WTC11 (cell line): ENCODE measurements around the gene B4GALT2. TPM values are rescaled to one million over a fixed set of nuclear protein-coding genes. Genes with fewer than 3 reads are reported as not detected.

Experiments used
- ATAC-seq: fragments of 200-7000 bp; cut with Tn5 transposase; 2 replicates; pipeline ENCODE4 v1.10.0; 2021; ENCODE audit warnings: mild to moderate bottlenecking, moderate library complexity
- CTCF ChIA-PET: fragments of 300-600 bp; sonication (Branson Sonifier 250); formaldehyde crosslinking; loops from one replicate; lab custom pipeline; 2021; ENCODE audit warnings: antibody characterized with exemption; lab: Charles Lee
- POLR2A ChIA-PET: fragments of 350-600 bp; sonication (Branson Sonifier 250); formaldehyde crosslinking; loops from one replicate; lab custom pipeline; 2021; ENCODE audit warnings: antibody characterized with exemption; lab: Charles Lee
- DNase-seq: peaks from one replicate; pipeline ENCODE4 v3.0.0; 2021; ENCODE audit warnings: low spot score
- H3K27ac Mint-ChIP-seq: 2 replicates; pipeline ENCODE4 v1.8.0; 2021; ENCODE audit warnings: mixed read lengths
- H3K27me3 Mint-ChIP-seq: 2 replicates; pipeline ENCODE4 v1.8.0; 2021; ENCODE audit warnings: low read depth, mild to moderate bottlenecking, moderate library complexity, mixed read lengths
- H3K36me3 Mint-ChIP-seq: 2 replicates; pipeline ENCODE4 v1.8.0; 2021; ENCODE audit warnings: mixed read lengths
- H3K4me1 Mint-ChIP-seq: 2 replicates; pipeline ENCODE4 v1.8.0; 2022; ENCODE audit warnings: mixed read lengths
- H3K4me3 Mint-ChIP-seq: 2 replicates; pipeline ENCODE4 v1.8.0; 2021; ENCODE audit warnings: mild to moderate bottlenecking, moderate library complexity, mixed read lengths
- H3K9me3 Mint-ChIP-seq: 2 replicates; pipeline ENCODE4 v1.8.0; 2021; ENCODE audit warnings: mixed read lengths
- CDX4 ChIP-seq: fragments of 250-450 bp; sonication (Bioruptor Pico); IDR thresholded peaks from 2 replicates; pipeline ENCODE4 v1.9.0; 2021; ENCODE audit warnings: moderate library complexity, mild to moderate bottlenecking, inconsistent platforms, borderline replicate concordance
- CREB1 ChIP-seq: sonication (generic); formaldehyde crosslinking; IDR thresholded peaks from 2 replicates; pipeline ENCODE4 v1.8.0; 2023; ENCODE audit warnings: mild to moderate bottlenecking, missing genetic modification reagents
- CREM ChIP-seq: sonication (generic); formaldehyde crosslinking; IDR thresholded peaks from 2 replicates; pipeline ENCODE4 v1.8.1; 2022; ENCODE audit warnings: mild to moderate bottlenecking, missing genetic modification reagents, moderate library complexity
- ELF4 ChIP-seq: sonication (generic); formaldehyde crosslinking; IDR thresholded peaks from 2 replicates; pipeline ENCODE4 v1.8.1; 2022; ENCODE audit warnings: low read depth, mild to moderate bottlenecking, moderate library complexity, missing genetic modification reagents
- ETV6 ChIP-seq: sonication (generic); formaldehyde crosslinking; IDR thresholded peaks from 2 replicates; pipeline ENCODE4 v1.8.1; 2022; ENCODE audit warnings: mild to moderate bottlenecking, missing genetic modification reagents
- FOXP1 ChIP-seq: sonication (generic); formaldehyde crosslinking; IDR thresholded peaks from 2 replicates; pipeline ENCODE4 v1.8.0; 2022; ENCODE audit warnings: missing genetic modification reagents, mild to moderate bottlenecking, moderate library complexity, borderline replicate concordance
- GTF2I ChIP-seq: fragments of 250-450 bp; sonication (Bioruptor Pico); conservative IDR thresholded peaks from 2 replicates; pipeline ENCODE4 v1.4.0; 2021; ENCODE audit warnings: mild to moderate bottlenecking
- HMGA2 ChIP-seq: fragments of 250-450 bp; sonication (Bioruptor Pico); IDR thresholded peaks from 2 replicates; pipeline ENCODE4 v1.4.0; 2021; ENCODE audit warnings: mild to moderate bottlenecking, moderate library complexity
- JUN ChIP-seq: sonication (generic); formaldehyde crosslinking; IDR thresholded peaks from 2 replicates; pipeline ENCODE4 v1.8.0; 2023; ENCODE audit warnings: mild to moderate bottlenecking, missing genetic modification reagents
- NFYB ChIP-seq: sonication (generic); formaldehyde crosslinking; conservative IDR thresholded peaks from 2 replicates; pipeline ENCODE4 v1.8.0; 2022; ENCODE audit warnings: low read depth, missing genetic modification reagents
- PRDM15 ChIP-seq: sonication (generic); formaldehyde crosslinking; IDR thresholded peaks from 2 replicates; pipeline ENCODE4 v1.8.0; 2022; ENCODE audit warnings: missing genetic modification reagents
- SOX15 ChIP-seq: fragments of 250-450 bp; sonication (Bioruptor Pico); IDR thresholded peaks from 2 replicates; pipeline ENCODE4 v1.9.0; 2021; ENCODE audit warnings: mild to moderate bottlenecking
- TEAD4 ChIP-seq: sonication (generic); formaldehyde crosslinking; IDR thresholded peaks from 2 replicates; pipeline ENCODE4 v1.8.0; 2022; ENCODE audit warnings: mild to moderate bottlenecking, missing genetic modification reagents
- USF2 ChIP-seq: sonication (generic); formaldehyde crosslinking; IDR thresholded peaks from 2 replicates; pipeline ENCODE4 v1.8.1; 2023; ENCODE audit warnings: mild to moderate bottlenecking, missing genetic modification reagents, moderate library complexity
- ZNF121 ChIP-seq: sonication (generic); formaldehyde crosslinking; IDR thresholded peaks from 2 replicates; pipeline ENCODE4 v1.8.0; 2023; ENCODE audit warnings: missing genetic modification reagents
- ZNF219 ChIP-seq: sonication (generic); formaldehyde crosslinking; IDR thresholded peaks from 2 replicates; pipeline ENCODE4 v1.8.0; 2023; ENCODE audit warnings: missing genetic modification reagents, mild to moderate bottlenecking, borderline replicate concordance
- ZNF396 ChIP-seq: fragments of 250-450 bp; sonication (Bioruptor Pico); IDR thresholded peaks from 2 replicates; pipeline ENCODE4 v1.8.0; 2021; ENCODE audit warnings: mild to moderate bottlenecking, moderate library complexity, borderline replicate concordance
- ZNF671 ChIP-seq: fragments of 250-450 bp; sonication (Bioruptor Pico); IDR thresholded peaks from 2 replicates; pipeline ENCODE4 v1.8.0; 2021; ENCODE audit warnings: mild to moderate bottlenecking
- total RNA-seq: library from RNA; stranded (reverse); gene quantifications from 3 replicates; pipeline ENCODE4 v1.2.3, GENCODE V29; 2021
- TF ChIP-seq, protein P1 (sequence below): sonication (generic); formaldehyde crosslinking; IDR thresholded peaks from 2 replicates; pipeline ENCODE4 v1.8.0; 2022; ENCODE audit warnings: mild to moderate bottlenecking, missing genetic modification reagents
- TF ChIP-seq, protein P2 (sequence below): fragments of 250-450 bp; sonication (Bioruptor Pico); IDR thresholded peaks from 2 replicates; pipeline ENCODE4 v1.9.0; 2021; ENCODE audit warnings: mild to moderate bottlenecking, borderline replicate concordance
- TF ChIP-seq, protein P3 (sequence below): sonication (generic); formaldehyde crosslinking; IDR thresholded peaks from 2 replicates; pipeline ENCODE4 v1.8.0; 2022; ENCODE audit warnings: mild to moderate bottlenecking, missing genetic modification reagents

B4GALT2 gene
- total RNA-seq, 1 experiment from 2014 or later = 66.7 TPM

- TF ChIP-seq SOX15 (no peak), ELF4 (CRISPR knock-in tag) (no peak), TEAD4 (CRISPR knock-in tag) (no peak), NFYB (CRISPR knock-in tag) (no peak), CDX4 (CRISPR knock-in tag) (no peak), ETV6 (no peak), USF2 (CRISPR knock-in tag) (no peak), ZNF121 (CRISPR knock-in tag) (no peak), JUN (CRISPR knock-in tag) (no peak)
Measured at GRCh38 chr1:44025816-44026215, 46.8 kb downstream of the B4GALT2 start (continued).

- Mint-ChIP-seq H3K9me3 (no peaks in the 10 kb centered on the region), H3K4me3 (no peak overlapping the region), H3K27me3 (no peaks in the 10 kb centered on the region), H3K27ac (peak overlapping the region; percentile 15; the same call in 1 of the 2 replicates), H3K36me3 (0 out of 2 replicates have a peak, but pooled peaks cover 4% of the 10 kb centered on the region), H3K4me1 (peaks cover 34% of the 10 kb centered on the region)
- ChIA-PET POLR2A (no interaction called here), CTCF (interaction anchor here (0.6 to 2.2 kb wide), 2 partner anchors 9 to 16 kb away, joined by 3 to 13 read pairs; no protein-coding TSS in a partner anchor)
- TF ChIP-seq GTF2I = no peak
- no peak for TF ChIP-seq ZNF671
- TF ChIP-seq, protein P1, sequence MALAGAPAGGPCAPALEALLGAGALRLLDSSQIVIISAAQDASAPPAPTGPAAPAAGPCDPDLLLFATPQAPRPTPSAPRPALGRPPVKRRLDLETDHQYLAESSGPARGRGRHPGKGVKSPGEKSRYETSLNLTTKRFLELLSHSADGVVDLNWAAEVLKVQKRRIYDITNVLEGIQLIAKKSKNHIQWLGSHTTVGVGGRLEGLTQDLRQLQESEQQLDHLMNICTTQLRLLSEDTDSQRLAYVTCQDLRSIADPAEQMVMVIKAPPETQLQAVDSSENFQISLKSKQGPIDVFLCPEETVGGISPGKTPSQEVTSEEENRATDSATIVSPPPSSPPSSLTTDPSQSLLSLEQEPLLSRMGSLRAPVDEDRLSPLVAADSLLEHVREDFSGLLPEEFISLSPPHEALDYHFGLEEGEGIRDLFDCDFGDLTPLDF (CRISPR knock-in tag) = no peak
- TF ChIP-seq FOXP1 (CRISPR knock-in tag) = no peak
- TF ChIP-seq JUN (CRISPR knock-in tag) = no peak
- no peak for TF ChIP-seq HMGA2 (CRISPR knock-in tag)
- no peak for TF ChIP-seq ZNF219
- TF ChIP-seq ZNF396 (CRISPR knock-in tag) = no peak
- TF ChIP-seq, protein P2, sequence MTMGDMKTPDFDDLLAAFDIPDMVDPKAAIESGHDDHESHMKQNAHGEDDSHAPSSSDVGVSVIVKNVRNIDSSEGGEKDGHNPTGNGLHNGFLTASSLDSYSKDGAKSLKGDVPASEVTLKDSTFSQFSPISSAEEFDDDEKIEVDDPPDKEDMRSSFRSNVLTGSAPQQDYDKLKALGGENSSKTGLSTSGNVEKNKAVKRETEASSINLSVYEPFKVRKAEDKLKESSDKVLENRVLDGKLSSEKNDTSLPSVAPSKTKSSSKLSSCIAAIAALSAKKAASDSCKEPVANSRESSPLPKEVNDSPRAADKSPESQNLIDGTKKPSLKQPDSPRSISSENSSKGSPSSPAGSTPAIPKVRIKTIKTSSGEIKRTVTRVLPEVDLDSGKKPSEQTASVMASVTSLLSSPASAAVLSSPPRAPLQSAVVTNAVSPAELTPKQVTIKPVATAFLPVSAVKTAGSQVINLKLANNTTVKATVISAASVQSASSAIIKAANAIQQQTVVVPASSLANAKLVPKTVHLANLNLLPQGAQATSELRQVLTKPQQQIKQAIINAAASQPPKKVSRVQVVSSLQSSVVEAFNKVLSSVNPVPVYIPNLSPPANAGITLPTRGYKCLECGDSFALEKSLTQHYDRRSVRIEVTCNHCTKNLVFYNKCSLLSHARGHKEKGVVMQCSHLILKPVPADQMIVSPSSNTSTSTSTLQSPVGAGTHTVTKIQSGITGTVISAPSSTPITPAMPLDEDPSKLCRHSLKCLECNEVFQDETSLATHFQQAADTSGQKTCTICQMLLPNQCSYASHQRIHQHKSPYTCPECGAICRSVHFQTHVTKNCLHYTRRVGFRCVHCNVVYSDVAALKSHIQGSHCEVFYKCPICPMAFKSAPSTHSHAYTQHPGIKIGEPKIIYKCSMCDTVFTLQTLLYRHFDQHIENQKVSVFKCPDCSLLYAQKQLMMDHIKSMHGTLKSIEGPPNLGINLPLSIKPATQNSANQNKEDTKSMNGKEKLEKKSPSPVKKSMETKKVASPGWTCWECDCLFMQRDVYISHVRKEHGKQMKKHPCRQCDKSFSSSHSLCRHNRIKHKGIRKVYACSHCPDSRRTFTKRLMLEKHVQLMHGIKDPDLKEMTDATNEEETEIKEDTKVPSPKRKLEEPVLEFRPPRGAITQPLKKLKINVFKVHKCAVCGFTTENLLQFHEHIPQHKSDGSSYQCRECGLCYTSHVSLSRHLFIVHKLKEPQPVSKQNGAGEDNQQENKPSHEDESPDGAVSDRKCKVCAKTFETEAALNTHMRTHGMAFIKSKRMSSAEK (CRISPR knock-in tag) = no peak
- ATAC-seq = no peak
- no peak for DNase-seq
Measured at GRCh38 chr1:44027320-44027719, 48.3 kb downstream of the B4GALT2 start.

- CTCF ChIA-PET = interaction anchor here (1.4 to 2.2 kb wide), 2 partner anchors 23 to 95 kb away, joined by 6 read pairs; no protein-coding TSS in a partner anchor
Measured at GRCh38 chr1:44029260-44029910, 50.4 kb downstream of the B4GALT2 start.

More at GRCh38 chr1:44029260-44029910, 50.4 kb downstream of the B4GALT2 start:
- peak overlapping the region; percentile 91 for H3K27ac Mint-ChIP-seq
- TF ChIP-seq, protein P3, sequence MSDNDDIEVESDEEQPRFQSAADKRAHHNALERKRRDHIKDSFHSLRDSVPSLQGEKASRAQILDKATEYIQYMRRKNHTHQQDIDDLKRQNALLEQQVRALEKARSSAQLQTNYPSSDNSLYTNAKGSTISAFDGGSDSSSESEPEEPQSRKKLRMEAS (CRISPR knock-in tag) = 0 out of 2 replicates have a peak, but pooled peaks have one; percentile 8
- TF ChIP-seq PRDM15 (peak; percentile 53; the same call in 1 of the 2 replicates), CREM (CRISPR knock-in tag) (peak; percentile 27; the same call in 1 of the 2 replicates), CREB1 (CRISPR knock-in tag) (no peak)
- TF ChIP-seq, all 79 proteins: peak for 3
- H3K9me3 Mint-ChIP-seq = no peaks in the 10 kb centered on the region
- ATAC-seq (peak; percentile 18), DNase-seq (no peak)
- H3K4me3 Mint-ChIP-seq = peak overlapping the region; percentile 91
- no peaks in the 10 kb centered on the region for H3K36me3 Mint-ChIP-seq
- POLR2A ChIA-PET = interaction anchor here (0.5 to 1.0 kb wide), 3 partner anchors 18 to 41 kb away, joined by 3 to 4 read pairs (median 3); no protein-coding TSS in a partner anchor
- H3K27me3 Mint-ChIP-seq = no peaks in the 10 kb centered on the region
- peaks cover 47% of the 10 kb centered on the region for H3K4me1 Mint-ChIP-seq
